Glutamatergic neuron (in vitro differentiated cells): ENCODE data around the gene MMD2. TPM values are rescaled to one million over a fixed set of nuclear protein-coding genes. Genes with fewer than 3 reads are reported as not detected.

ENCODE experiments used
- DNase-seq: peaks from one replicate; pipeline ENCODE4 v3.0.0; 2022
- H3K27ac Mint-ChIP-seq: one replicate; pipeline ENCODE4 v1.8.0; 2020; ENCODE audit warnings: mild to moderate bottlenecking, mixed read lengths, inconsistent platforms; ENCODE audit not compliant: unreplicated experiment
- H3K27me3 Mint-ChIP-seq: one replicate; pipeline ENCODE4 v1.8.0; 2020; ENCODE audit warnings: mild to moderate bottlenecking, moderate library complexity, mixed read lengths, inconsistent platforms; ENCODE audit not compliant: unreplicated experiment
- H3K36me3 Mint-ChIP-seq: one replicate; pipeline ENCODE4 v1.8.0; 2020; ENCODE audit warnings: mild to moderate bottlenecking, mixed read lengths, inconsistent platforms; ENCODE audit not compliant: unreplicated experiment
- H3K4me1 Mint-ChIP-seq: one replicate; pipeline ENCODE4 v1.8.0; 2020; ENCODE audit warnings: mild to moderate bottlenecking, low read depth, mixed read lengths, inconsistent platforms; ENCODE audit not compliant: unreplicated experiment
- H3K4me3 Mint-ChIP-seq: one replicate; pipeline ENCODE4 v1.8.0; 2020; ENCODE audit warnings: mild to moderate bottlenecking, mixed read lengths, inconsistent platforms; ENCODE audit not compliant: unreplicated experiment
- H3K9me3 Mint-ChIP-seq: one replicate; pipeline ENCODE4 v1.8.0; 2020; ENCODE audit warnings: mild to moderate bottlenecking, moderate library complexity, mixed read lengths, inconsistent platforms; ENCODE audit not compliant: unreplicated experiment
- long read RNA-seq: library from polyadenylated mRNA; unstranded; transcript quantifications from one replicate; pipeline ENCODE4 v2.0.0, GENCODE V29; 2020; ENCODE audit not compliant: unreplicated experiment
- total RNA-seq: library from RNA; stranded (reverse); fragmentation: NEBNext Ultra II Directional; extraction: Animal tissue kit (Norgen Biotek cat#: 25700); gene quantifications from one replicate; pipeline ENCODE4 v1.2.1, GENCODE V29; 2021; ENCODE audit not compliant: unreplicated experiment
- TF ChIP-seq, protein P1 (sequence below): fragments of 200-600 bp; sonication (generic); IDR thresholded peaks from one replicate; pipeline ENCODE4 v1.5.0; 2021; ENCODE audit not compliant: partially characterized antibody, unreplicated experiment

Gene MMD2, protein sequence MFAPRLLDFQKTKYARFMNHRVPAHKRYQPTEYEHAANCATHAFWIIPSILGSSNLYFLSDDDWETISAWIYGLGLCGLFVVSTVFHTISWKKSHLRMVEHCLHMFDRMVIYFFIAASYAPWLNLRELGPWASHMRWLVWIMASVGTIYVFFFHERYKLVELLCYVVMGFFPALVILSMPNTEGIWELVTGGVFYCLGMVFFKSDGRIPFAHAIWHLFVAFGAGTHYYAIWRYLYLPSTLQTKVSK
- 0.47 TPM for total RNA-seq
- long read RNA-seq = 0 reads

DNA sequence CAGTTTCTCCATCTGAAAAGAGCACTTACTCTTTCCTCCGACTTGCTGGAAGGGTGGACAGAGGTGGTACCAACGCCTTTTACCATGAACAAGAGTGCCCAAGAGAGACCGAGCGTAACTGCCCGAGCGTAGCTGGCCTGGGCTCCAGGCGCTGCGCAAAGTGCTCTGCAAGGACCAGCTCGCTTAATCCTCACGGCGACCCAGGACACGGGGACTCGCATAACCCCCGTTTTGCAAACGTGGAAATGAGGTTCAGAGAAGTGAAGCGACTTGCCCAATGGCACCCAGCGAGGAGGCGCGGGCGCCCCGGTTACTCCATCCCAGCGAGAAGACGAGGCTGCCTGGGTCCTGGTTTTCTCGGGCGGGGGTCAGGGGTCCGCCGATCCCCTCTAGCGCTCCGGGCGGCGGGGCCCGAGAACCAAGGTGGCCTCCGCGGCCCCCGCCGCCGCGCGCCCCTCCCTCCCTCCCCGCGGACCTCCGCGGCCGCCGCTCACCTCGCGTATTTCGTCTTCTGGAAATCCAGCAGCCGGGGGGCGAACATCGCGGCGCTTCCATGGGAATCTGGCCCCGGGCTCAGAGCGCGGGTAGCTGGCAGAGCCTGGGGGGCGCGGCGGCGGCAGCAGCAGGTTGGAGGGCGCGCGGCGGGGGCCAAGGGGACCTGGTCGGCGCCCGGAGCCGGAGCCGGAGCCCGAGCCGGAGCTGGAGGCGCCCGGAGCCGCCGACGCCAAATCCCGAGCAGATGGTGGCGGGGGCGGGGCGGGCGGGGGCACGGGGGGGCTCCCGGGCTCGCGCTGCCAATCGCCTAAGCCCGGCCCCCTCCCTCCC lies at the start of gene MMD2:
TSS of gene MMD2 (minus strand) at position 711 of the 825 bp plus-strand sequence. CDS start at position 541, 170 bp downstream.
- no peaks in the 10 kb centered on the region for H3K4me1 Mint-ChIP-seq
- H3K27ac Mint-ChIP-seq = no peak within 1 kb of the TSS
- peaks cover 8% of the 10 kb centered on the region for H3K36me3 Mint-ChIP-seq
- peaks cover 6% of the 10 kb centered on the region for H3K27me3 Mint-ChIP-seq
- peak; percentile 55 for DNase-seq
- TF ChIP-seq, protein P1, sequence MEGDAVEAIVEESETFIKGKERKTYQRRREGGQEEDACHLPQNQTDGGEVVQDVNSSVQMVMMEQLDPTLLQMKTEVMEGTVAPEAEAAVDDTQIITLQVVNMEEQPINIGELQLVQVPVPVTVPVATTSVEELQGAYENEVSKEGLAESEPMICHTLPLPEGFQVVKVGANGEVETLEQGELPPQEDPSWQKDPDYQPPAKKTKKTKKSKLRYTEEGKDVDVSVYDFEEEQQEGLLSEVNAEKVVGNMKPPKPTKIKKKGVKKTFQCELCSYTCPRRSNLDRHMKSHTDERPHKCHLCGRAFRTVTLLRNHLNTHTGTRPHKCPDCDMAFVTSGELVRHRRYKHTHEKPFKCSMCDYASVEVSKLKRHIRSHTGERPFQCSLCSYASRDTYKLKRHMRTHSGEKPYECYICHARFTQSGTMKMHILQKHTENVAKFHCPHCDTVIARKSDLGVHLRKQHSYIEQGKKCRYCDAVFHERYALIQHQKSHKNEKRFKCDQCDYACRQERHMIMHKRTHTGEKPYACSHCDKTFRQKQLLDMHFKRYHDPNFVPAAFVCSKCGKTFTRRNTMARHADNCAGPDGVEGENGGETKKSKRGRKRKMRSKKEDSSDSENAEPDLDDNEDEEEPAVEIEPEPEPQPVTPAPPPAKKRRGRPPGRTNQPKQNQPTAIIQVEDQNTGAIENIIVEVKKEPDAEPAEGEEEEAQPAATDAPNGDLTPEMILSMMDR = no peak
- no peaks in the 10 kb centered on the region for H3K9me3 Mint-ChIP-seq
- H3K4me3 Mint-ChIP-seq = peak within 1 kb of the TSS; percentile 91

DNA sequence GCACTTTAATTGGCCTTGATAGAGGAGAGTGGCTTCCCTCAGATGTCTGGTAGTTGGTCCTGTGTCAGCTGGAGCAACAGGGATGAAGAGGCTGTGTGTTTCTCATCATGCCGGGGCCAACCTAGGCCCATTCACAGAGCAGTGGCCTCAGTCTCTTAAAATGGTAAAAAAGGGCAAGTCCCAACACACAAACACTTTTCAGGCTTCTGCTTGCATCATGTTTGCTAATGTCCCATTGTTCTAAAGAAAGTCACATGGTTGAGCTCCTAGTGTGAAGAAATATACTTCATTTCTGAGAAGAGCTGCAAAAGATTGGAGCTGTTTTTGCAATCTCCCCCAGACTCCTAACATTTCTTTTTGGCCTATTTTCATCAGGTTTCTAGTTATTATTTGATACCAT lies 46.1 kb upstream of the MMD2 start:
- Mint-ChIP-seq H3K9me3 (peaks cover 3% of the 10 kb centered on the region), H3K27me3 (no peaks in the 10 kb centered on the region), H3K36me3 (peaks cover 13% of the 10 kb centered on the region), H3K4me1 (no peaks in the 10 kb centered on the region), H3K4me3 (no peak overlapping the region), H3K27ac (no peak overlapping the region)
- DNase-seq = no peak
- TF ChIP-seq, protein P1 = no peak

DNA sequence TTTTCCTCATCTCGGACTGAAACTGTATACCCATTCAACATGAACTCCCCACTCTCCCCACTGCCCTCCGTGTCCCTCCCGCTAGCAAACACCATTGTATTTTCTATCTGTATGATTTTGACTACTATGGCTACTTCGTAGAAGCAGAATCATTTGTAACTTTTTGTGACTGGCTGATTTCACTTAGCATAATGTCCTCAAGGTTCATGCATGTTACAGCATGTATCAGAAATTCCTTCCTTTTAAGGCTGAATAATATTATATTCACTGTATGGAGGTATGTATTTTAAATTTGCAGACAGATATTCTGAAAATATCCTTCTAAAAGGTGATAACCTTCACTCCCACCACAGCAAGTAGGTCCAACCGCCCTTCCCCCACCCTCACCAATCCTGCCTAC lies 42.9 kb upstream of the MMD2 start:
- TF ChIP-seq, protein P1 = no peak
- peaks cover 3% of the 10 kb centered on the region for H3K27me3 Mint-ChIP-seq
- H3K9me3 Mint-ChIP-seq = peaks cover 3% of the 10 kb centered on the region
- DNase-seq = no peak
- peaks cover 5% of the 10 kb centered on the region for H3K4me1 Mint-ChIP-seq
- no peak overlapping the region for H3K27ac Mint-ChIP-seq
- no peak overlapping the region for H3K4me3 Mint-ChIP-seq
- H3K36me3 Mint-ChIP-seq = no peaks in the 10 kb centered on the region

DNA sequence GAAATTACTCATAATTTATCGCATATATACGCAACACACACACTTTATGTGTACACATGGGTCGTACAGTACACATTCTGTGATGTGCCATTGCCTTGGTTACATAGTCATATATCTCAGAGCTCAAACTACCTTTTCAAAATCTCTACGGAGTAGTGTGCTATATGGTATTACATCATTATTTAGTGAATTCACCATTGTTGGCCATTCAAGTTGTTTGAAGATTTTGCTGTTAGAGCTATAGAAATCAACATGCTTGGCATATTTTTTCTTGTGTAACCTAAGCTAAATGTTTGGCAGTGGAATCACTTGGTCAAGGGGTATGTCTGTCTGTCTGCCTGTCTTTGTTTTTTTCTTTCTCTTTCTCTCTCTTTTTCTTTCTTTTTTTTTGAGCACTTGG lies 42.0 kb upstream of the MMD2 start:
- TF ChIP-seq, protein P1 = no peak
- Mint-ChIP-seq H3K27me3 (peaks cover 3% of the 10 kb centered on the region), H3K4me3 (no peak overlapping the region), H3K4me1 (peaks cover 5% of the 10 kb centered on the region), H3K27ac (no peak overlapping the region), H3K9me3 (peaks cover 3% of the 10 kb centered on the region), H3K36me3 (no peaks in the 10 kb centered on the region)
- DNase-seq = no peak

DNA sequence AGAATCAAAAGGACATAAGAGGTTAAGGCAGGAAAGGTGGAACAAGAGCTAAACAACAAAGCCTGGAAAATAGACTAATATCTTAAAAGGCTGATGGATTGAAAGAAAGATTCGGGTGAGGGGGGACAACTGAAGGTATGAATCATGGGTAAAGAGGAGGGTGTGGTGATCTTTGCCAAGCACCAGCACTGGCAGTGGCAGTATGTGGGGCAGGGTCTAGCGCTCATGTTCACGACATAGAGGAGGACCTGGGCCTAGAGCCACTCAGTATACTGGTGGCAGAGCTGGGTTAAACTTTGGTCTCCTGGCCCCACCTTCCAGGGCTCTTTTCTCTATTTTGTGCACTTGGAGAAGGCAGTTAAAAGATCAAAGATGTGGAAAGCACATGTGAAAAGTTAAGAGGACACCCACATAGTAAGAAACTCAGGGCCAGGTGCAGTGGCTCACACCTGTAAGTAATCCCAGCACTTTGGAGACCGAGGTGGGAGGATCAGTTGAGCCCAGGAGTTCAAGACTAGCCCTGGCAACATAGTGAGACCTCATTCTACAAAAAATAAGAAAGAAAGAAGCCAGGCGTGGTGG lies 40.5 kb upstream of the MMD2 start:
- Mint-ChIP-seq H3K4me1 (peaks cover 15% of the 10 kb centered on the region), H3K27me3 (peaks cover 4% of the 10 kb centered on the region), H3K36me3 (no peaks in the 10 kb centered on the region), H3K4me3 (no peak overlapping the region), H3K9me3 (peaks cover 6% of the 10 kb centered on the region), H3K27ac (no peak overlapping the region)
- TF ChIP-seq, protein P1 = no peak
- no peak for DNase-seq
